NT2/D1 (cell line): ENCODE measurements around the gene DISC1.

Experiments used
- SUZ12 ChIP-seq: IDR thresholded peaks from 2 replicates; pipeline ENCODE4 v1.6.1; 2011; ENCODE audit not compliant: insufficient read length, insufficient read depth; ENCODE audit errors: extremely low read depth
- YY1 ChIP-seq: IDR thresholded peaks from 2 replicates; pipeline ENCODE4 v1.6.1; 2011; ENCODE audit not compliant: insufficient read length, insufficient read depth
- ZNF274 ChIP-seq: IDR thresholded peaks from 2 replicates; pipeline ENCODE4 v1.6.1; 2011; ENCODE audit warnings: mild to moderate bottlenecking, low read depth, low read length

DNA sequence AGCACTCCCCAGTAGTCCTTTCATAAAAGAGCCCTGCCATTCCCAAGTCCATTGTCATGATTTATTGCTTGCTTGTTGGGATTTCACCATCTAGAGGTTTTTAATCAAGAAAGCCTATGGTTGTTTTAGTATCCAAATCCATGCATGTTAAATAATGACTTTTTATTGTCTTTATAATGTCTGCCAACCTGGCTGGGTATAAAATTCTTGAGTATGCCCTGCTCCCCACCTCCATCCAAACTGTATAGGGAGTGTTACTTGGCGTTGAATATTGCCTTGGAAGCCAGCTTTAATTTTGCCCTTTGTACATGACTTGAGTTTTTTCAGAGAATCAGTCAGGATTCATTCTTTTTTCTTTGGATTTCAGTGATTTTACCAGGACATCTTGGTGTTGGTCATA is 44.2 kb downstream of the DISC1 start:
- TF ChIP-seq YY1 = no peak
- TF ChIP-seq ZNF274 = no peak
- no peak for TF ChIP-seq SUZ12
